Hepatocyte (in vitro differentiated cells): ENCODE results near the gene TTC33. TPM values are rescaled to one million over a fixed set of nuclear protein-coding genes. Genes with fewer than 3 reads are reported as not detected.
A peak's percentile ranks its signal among the peaks of the same experiment; 100 is the strongest.

Source experiments
- DNase-seq: peaks from one replicate; pipeline ENCODE4 v3.0.0-alpha.2; 2016; ENCODE audit warnings: low spot score
- H2AFZ ChIP-seq: fragments of 200-600 bp; sonication (generic); 2 replicates; pipeline ENCODE4 v1.6.0; 2016; ENCODE audit warnings: antibody characterized with exemption, mild to moderate bottlenecking
- H3K27ac ChIP-seq: fragments of 200-600 bp; sonication (generic); 2 replicates; pipeline ENCODE4 v1.5.1; 2016; ENCODE audit warnings: mild to moderate bottlenecking
- H3K27me3 ChIP-seq: fragments of 200-600 bp; sonication (generic); 2 replicates; pipeline ENCODE4 v1.6.1; 2016
- H3K36me3 ChIP-seq: fragments of 200-600 bp; sonication (generic); replicated peaks from 2 replicates; pipeline ENCODE4 v1.5.1; 2016; ENCODE audit warnings: low read depth; ENCODE audit not compliant: insufficient read depth
- H3K4me1 ChIP-seq: fragments of 200-600 bp; sonication (generic); 2 replicates; pipeline ENCODE4 v1.5.1; 2016; ENCODE audit warnings: mild to moderate bottlenecking, moderate library complexity; ENCODE audit not compliant: insufficient read depth
- H3K4me2 ChIP-seq: fragments of 200-600 bp; sonication (generic); 2 replicates; pipeline ENCODE4 v1.6.0; 2016
- H3K4me3 ChIP-seq: fragments of 200-600 bp; sonication (generic); 2 replicates; pipeline ENCODE4 v1.5.1; 2016; ENCODE audit warnings: mild to moderate bottlenecking
- H3K79me2 ChIP-seq: fragments of 200-600 bp; sonication (generic); 2 replicates; pipeline ENCODE4 v1.6.0; 2017; ENCODE audit warnings: mild to moderate bottlenecking
- H3K9me2 ChIP-seq: fragments of 200-600 bp; sonication (generic); replicated peaks from 2 replicates; pipeline ENCODE4 v1.6.0; 2017; ENCODE audit warnings: mild to moderate bottlenecking; ENCODE audit not compliant: insufficient read depth
- H3K9me3 ChIP-seq: fragments of 200-600 bp; sonication (generic); 2 replicates; pipeline ENCODE4 v1.5.1; 2016; ENCODE audit warnings: low read depth, mild to moderate bottlenecking
- H4K20me1 ChIP-seq: fragments of 200-600 bp; sonication (generic); 2 replicates; pipeline ENCODE4 v1.6.0; 2016; ENCODE audit warnings: mild to moderate bottlenecking; ENCODE audit not compliant: insufficient read depth, poor library complexity, severe bottlenecking
- EZH2 ChIP-seq: fragments of 200-600 bp; sonication (generic); IDR thresholded peaks from 2 replicates; pipeline ENCODE4 v1.6.1; 2016; ENCODE audit warnings: antibody characterized with exemption, mild to moderate bottlenecking, borderline replicate concordance
- EZH2phosphoT487 ChIP-seq: fragments of 200-600 bp; sonication (generic); IDR thresholded peaks from one replicate; pipeline ENCODE4 v1.6.1; 2018; ENCODE audit warnings: antibody characterized with exemption, mild to moderate bottlenecking, low read depth, moderate library complexity; ENCODE audit not compliant: unreplicated experiment, severe bottlenecking
- WGBS: methylation state at CpG from one replicate; pipeline ENCODE4 v1.1.6; 2016; ENCODE audit warnings: low lambda C conversion rate; ENCODE audit errors: missing lambda C conversion rate; 5-methylcytosine and 5-hydroxymethylcytosine counted together
- polyA plus RNA-seq: library from polyadenylated mRNA; unstranded; fragments of >200 nt; fragmentation: Nextera tagmentation; extraction: Ambion mirVana; gene quantifications from 2 replicates; pipeline ENCODE4 v1.2.1, GENCODE V29; 2016
- total RNA-seq: library from RNA; depleted of rRNA; stranded (reverse); fragments of >200 nt; gene quantifications from 2 replicates; pipeline ENCODE4 v1.2.3, GENCODE V29; 2014
- TF ChIP-seq, protein P1 (sequence below): fragments of 200-600 bp; sonication (generic); IDR thresholded peaks from 2 replicates; pipeline ENCODE4 v1.5.1; 2016; ENCODE audit warnings: antibody characterized with exemption, mild to moderate bottlenecking; ENCODE audit not compliant: poor library complexity

Gene TTC33
- total and polyA plus RNA-seq, 2 experiments from 2014 or later: 5.6 to 19.3 TPM

DNA sequence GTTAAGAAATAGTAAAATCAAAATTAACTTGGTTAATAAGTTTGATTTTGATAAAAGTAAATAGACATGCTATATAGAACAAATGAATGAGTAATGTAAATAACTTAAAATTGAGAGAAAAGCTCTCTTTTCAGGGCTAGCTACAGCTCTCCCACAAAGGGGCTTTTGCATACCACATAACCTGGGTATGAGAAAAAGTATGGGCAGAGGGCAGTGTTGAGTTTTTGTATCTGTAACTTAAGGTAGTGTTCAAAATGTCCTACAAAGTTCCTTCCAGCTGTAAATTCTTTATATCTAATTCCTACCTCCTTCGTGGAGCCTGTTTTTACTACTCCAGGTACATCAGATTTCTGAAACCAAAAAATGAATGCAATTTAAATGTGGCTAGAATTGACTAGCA lies 18.9 kb upstream of the TTC33 start:
- Histone ChIP-seq H3K27ac (peak overlapping the region; percentile 82), H3K9me3 (no peaks in the 10 kb centered on the region), H2AFZ (no peak overlapping the region), H3K4me2 (no peak overlapping the region), H3K9me2 (no peaks in the 10 kb centered on the region), H3K4me3 (no peak overlapping the region), H3K4me1 (peaks cover 21% of the 10 kb centered on the region), H3K27me3 (no peaks in the 10 kb centered on the region), H3K79me2 (peaks cover 54% of the 10 kb centered on the region), H4K20me1 (peaks cover 9% of the 10 kb centered on the region), H3K36me3 (no peaks in the 10 kb centered on the region)
- no peak for DNase-seq
- TF ChIP-seq, protein P1, sequence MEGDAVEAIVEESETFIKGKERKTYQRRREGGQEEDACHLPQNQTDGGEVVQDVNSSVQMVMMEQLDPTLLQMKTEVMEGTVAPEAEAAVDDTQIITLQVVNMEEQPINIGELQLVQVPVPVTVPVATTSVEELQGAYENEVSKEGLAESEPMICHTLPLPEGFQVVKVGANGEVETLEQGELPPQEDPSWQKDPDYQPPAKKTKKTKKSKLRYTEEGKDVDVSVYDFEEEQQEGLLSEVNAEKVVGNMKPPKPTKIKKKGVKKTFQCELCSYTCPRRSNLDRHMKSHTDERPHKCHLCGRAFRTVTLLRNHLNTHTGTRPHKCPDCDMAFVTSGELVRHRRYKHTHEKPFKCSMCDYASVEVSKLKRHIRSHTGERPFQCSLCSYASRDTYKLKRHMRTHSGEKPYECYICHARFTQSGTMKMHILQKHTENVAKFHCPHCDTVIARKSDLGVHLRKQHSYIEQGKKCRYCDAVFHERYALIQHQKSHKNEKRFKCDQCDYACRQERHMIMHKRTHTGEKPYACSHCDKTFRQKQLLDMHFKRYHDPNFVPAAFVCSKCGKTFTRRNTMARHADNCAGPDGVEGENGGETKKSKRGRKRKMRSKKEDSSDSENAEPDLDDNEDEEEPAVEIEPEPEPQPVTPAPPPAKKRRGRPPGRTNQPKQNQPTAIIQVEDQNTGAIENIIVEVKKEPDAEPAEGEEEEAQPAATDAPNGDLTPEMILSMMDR: peak; percentile 11
- TF ChIP-seq EZH2phosphoT487: no peak
- 75% methylated on average over 1 of the region's 1 CpG for WGBS

DNA sequence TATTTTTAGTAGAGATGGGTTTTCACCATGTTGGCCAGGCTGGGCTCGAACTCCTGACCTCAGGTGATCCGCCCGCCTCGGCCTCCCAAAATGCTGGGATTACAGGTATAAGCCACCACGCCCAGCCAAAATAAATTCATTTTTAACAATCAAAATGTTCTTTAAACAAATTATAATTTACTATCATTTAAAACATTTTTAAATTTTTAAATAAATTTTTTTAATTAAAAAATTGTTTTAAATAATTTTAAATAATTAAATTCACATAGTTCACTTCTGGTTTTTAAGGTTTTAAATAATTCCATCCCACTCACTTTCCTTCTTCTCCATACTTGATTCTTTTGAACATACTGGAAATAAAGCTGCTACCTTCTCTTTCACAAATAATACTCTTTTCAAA lies 15.0 kb upstream of the TTC33 start:
- Histone ChIP-seq H3K9me3 (no peaks in the 10 kb centered on the region), H3K36me3 (no peaks in the 10 kb centered on the region)
- WGBS: 95% methylated on average over 5 of the region's 5 CpGs

DNA sequence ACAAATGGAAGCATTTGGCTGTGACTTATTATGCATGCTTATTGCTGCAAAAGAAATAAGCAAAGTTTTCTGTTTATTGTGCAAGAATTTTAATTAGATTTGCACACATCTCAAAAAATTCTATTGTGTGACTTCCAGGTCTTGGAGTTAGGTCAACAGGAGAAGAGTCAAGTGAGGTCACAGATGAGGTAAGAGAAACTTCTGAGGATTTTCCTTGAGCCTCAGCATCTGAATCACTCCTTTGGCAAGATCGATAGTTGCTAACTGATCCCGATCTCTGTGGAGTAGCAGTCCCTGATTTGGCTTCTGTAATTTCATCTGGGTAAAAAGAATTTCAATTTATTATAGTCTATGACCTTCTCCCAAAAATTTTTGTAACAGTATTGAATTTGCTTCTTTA lies 6.9 kb upstream of the TTC33 start:
- Histone ChIP-seq H2AFZ (no peak overlapping the region), H3K27ac (no peak overlapping the region), H3K4me3 (no peak overlapping the region), H3K9me2 (no peaks in the 10 kb centered on the region), H3K4me2 (no peak overlapping the region), H3K36me3 (no peaks in the 10 kb centered on the region), H4K20me1 (no peaks in the 10 kb centered on the region), H3K9me3 (no peaks in the 10 kb centered on the region), H3K79me2 (no peaks in the 10 kb centered on the region), H3K4me1 (no peaks in the 10 kb centered on the region), H3K27me3 (no peaks in the 10 kb centered on the region)
- TF ChIP-seq, protein P1: no peak
- TF ChIP-seq EZH2phosphoT487 (no peak), EZH2 (no peak)
- 100% methylated on average over 2 of the region's 2 CpGs for WGBS
- no peak for DNase-seq

More for the DNA sequence above, 15.0 kb upstream of the TTC33 start:
- H3K4me3 ChIP-seq: no peak overlapping the region
- no peak overlapping the region for H3K4me2 ChIP-seq
- no peaks in the 10 kb centered on the region for H3K9me2 ChIP-seq
- peaks cover 17% of the 10 kb centered on the region for H3K79me2 ChIP-seq
- DNase-seq: no peak
- H2AFZ ChIP-seq: no peak overlapping the region
- H3K4me1 ChIP-seq: peaks cover 9% of the 10 kb centered on the region
- TF ChIP-seq, protein P1: no peak
- TF ChIP-seq EZH2phosphoT487 (no peak), EZH2 (no peak)
- H3K27ac ChIP-seq: no peak overlapping the region
- no peaks in the 10 kb centered on the region for H4K20me1 ChIP-seq
- H3K27me3 ChIP-seq: no peaks in the 10 kb centered on the region

DNA sequence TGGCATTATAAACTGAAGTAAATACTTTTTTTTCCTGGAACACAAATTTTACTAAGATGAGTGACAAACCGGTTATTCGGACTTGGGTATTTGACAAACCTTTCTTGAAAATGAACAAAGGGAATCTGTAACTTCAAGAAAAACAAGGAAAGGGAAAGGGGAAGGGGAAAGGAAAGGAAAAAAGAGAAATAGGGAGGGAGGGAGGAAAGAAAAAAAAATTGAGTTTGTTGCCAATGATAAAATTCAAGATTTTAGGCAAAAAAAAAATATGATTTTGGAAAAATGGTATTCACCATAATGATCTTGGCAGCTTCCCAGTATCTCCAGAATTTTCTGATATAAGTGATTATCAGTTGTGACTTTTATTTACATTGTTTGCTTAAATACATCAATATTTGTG lies 1.6 kb upstream of the TTC33 start:
- Histone ChIP-seq H3K4me3 (no peak overlapping the region), H3K4me2 (no peak overlapping the region), H3K79me2 (peaks cover 20% of the 10 kb centered on the region), H3K9me2 (no peaks in the 10 kb centered on the region), H3K36me3 (no peaks in the 10 kb centered on the region), H4K20me1 (no peaks in the 10 kb centered on the region), H3K27me3 (no peaks in the 10 kb centered on the region), H3K9me3 (no peaks in the 10 kb centered on the region), H2AFZ (no peak overlapping the region), H3K27ac (no peak overlapping the region), H3K4me1 (no peaks in the 10 kb centered on the region)
- DNase-seq: no peak
- WGBS: 100% methylated on average over 2 of the region's 2 CpGs
- TF ChIP-seq EZH2phosphoT487 (no peak), EZH2 (no peak)
- TF ChIP-seq, protein P1: no peak
